GM18519 (cell line): Measurements from ENCODE around the gene P2RX4.
"Not testable (repeated sequence)": the region's sequence is repeated elsewhere in the genome, so short reads cannot be mapped to it uniquely, and the experiment has no call there.

ENCODE experiments used
- ATAC-seq: cut with Tn5 transposase; IDR thresholded peaks from one replicate; pipeline ENCODE4 v1.9.1; 2021; ENCODE audit warnings: mild to moderate bottlenecking, moderate library complexity; ENCODE audit not compliant: unreplicated experiment, low FRiP score

Gene P2RX4

GRCh38 chr12:121218588-121219352 lies 8.8 kb downstream of the P2RX4 start:
- no peak for ATAC-seq

- ATAC-seq = no peak
These were observed 9.5 kb downstream of the P2RX4 start for GRCh38 chr12:121219353-121219986.

- no peak for ATAC-seq
These were observed 12.9 kb downstream of the P2RX4 start for GRCh38 chr12:121222847-121223246.

- ATAC-seq = no peak
These were observed 13.7 kb downstream of the P2RX4 start for GRCh38 chr12:121223292-121224285.

- no peak for ATAC-seq
These were observed 14.7 kb downstream of the P2RX4 start for GRCh38 chr12:121224591-121224990.

- ATAC-seq = no peak
These were observed 16.5 kb downstream of the P2RX4 start for GRCh38 chr12:121226399-121226798.

GRCh38 chr12:121226871-121227270 lies 16.9 kb downstream of the P2RX4 start:
- ATAC-seq = not testable (repeated sequence)

- no peak for ATAC-seq
These were observed 17.4 kb downstream of the P2RX4 start for GRCh38 chr12:121227294-121227693.

- ATAC-seq = no peak
These were observed 19.2 kb downstream of the P2RX4 start for GRCh38 chr12:121228919-121229665.

GRCh38 chr12:121229826-121230537 lies 20.1 kb downstream of the P2RX4 start:
- ATAC-seq = not testable (repeated sequence)

- no peak for ATAC-seq
These were observed 20.6 kb downstream of the P2RX4 start for GRCh38 chr12:121230538-121230907.

- ATAC-seq = no peak
These were observed 22.2 kb downstream of the P2RX4 start for GRCh38 chr12:121232163-121232562.

- ATAC-seq = no peak
These were observed 23.2 kb downstream of the P2RX4 start for GRCh38 chr12:121232977-121233627.

- ATAC-seq = no peak
These were observed 23.7 kb downstream of the P2RX4 start for GRCh38 chr12:121233628-121234020.

- ATAC-seq = no peak
These were observed 26.8 kb downstream of the P2RX4 start for GRCh38 chr12:121236776-121237175.

- no peak for ATAC-seq
These were observed 27.5 kb downstream of the P2RX4 start for GRCh38 chr12:121237415-121237814.

- no peak for ATAC-seq
These were observed 28.2 kb downstream of the P2RX4 start for GRCh38 chr12:121238086-121238485.

GRCh38 chr12:121238604-121239350 lies 28.8 kb downstream of the P2RX4 start:
- ATAC-seq = no peak
